Kidney epithelial cell (primary cell): ENCODE data around the gene C19orf33. TPM values are rescaled to one million over a fixed set of nuclear protein-coding genes. Genes with fewer than 3 reads are reported as not detected.

Experiments used
- DNase-seq: peaks from one replicate; pipeline ENCODE4 v3.0.0-alpha.2; 2010; ENCODE audit warnings: low read depth
- H3K27me3 ChIP-seq: 2 replicates; pipeline ENCODE4 v1.6.0; 2011; ENCODE audit warnings: low read length; ENCODE audit not compliant: control insufficient read depth, insufficient read depth
- H3K36me3 ChIP-seq: 2 replicates; pipeline ENCODE4 v1.5.1; 2011; ENCODE audit warnings: low read length; ENCODE audit not compliant: control insufficient read depth, insufficient read depth
- H3K4me3 ChIP-seq: 2 replicates; pipeline ENCODE4 v1.5.1; 2011; ENCODE audit warnings: low read depth, mild to moderate bottlenecking, control low read depth, low read length
- CTCF ChIP-seq: IDR thresholded peaks from 2 replicates; pipeline ENCODE4 v1.5.1; 2011; ENCODE audit warnings: mild to moderate bottlenecking, moderate library complexity, low read length, control low read depth, inconsistent platforms; ENCODE audit not compliant: insufficient read depth, poor library complexity, severe bottlenecking
- total RNA-seq: library from RNA; depleted of rRNA; stranded (reverse); fragments of >200 nt; gene quantifications from 2 replicates; pipeline ENCODE4 v1.2.3, GENCODE V29; 2015

C19orf33 gene
- total RNA-seq, 1 donor from 2014 or later, result 300 TPM

- TF ChIP-seq CTCF, result no peak
- Histone ChIP-seq H3K36me3 (no peaks in the 10 kb centered on the region), H3K27me3 (no peaks in the 10 kb centered on the region), H3K4me3 (no peak overlapping the region)
- no peak for DNase-seq
Measured at GRCh38 chr19:38268539-38268938, 35.5 kb upstream of the C19orf33 start.

GRCh38 chr19:38270587-38271167, 33.4 kb upstream of the C19orf33 start:
- no peak for DNase-seq
- Histone ChIP-seq H3K36me3 (no peaks in the 10 kb centered on the region), H3K27me3 (no peaks in the 10 kb centered on the region), H3K4me3 (no peak overlapping the region)
- no peak for TF ChIP-seq CTCF

- H3K27me3 ChIP-seq, result no peaks in the 10 kb centered on the region
- no peak for TF ChIP-seq CTCF
- H3K4me3 ChIP-seq, result no peak overlapping the region
- no peak for DNase-seq
- H3K36me3 ChIP-seq, result no peaks in the 10 kb centered on the region
Measured at GRCh38 chr19:38273499-38273898, 30.6 kb upstream of the C19orf33 start.

GRCh38 chr19:38274739-38275138, 29.3 kb upstream of the C19orf33 start:
- Histone ChIP-seq H3K36me3 (no peaks in the 10 kb centered on the region), H3K27me3 (no peaks in the 10 kb centered on the region), H3K4me3 (no peak overlapping the region)
- TF ChIP-seq CTCF, result no peak
- DNase-seq, result no peak

- DNase-seq, result no peak
- no peak for TF ChIP-seq CTCF
- Histone ChIP-seq H3K27me3 (no peaks in the 10 kb centered on the region), H3K36me3 (no peaks in the 10 kb centered on the region), H3K4me3 (no peak overlapping the region)
Measured at GRCh38 chr19:38276942-38277517, 27.0 kb upstream of the C19orf33 start.

GRCh38 chr19:38277549-38277948, 26.5 kb upstream of the C19orf33 start:
- H3K27me3 ChIP-seq, result no peaks in the 10 kb centered on the region
- no peak for TF ChIP-seq CTCF

More at GRCh38 chr19:38277549-38277948, 26.5 kb upstream of the C19orf33 start:
- no peak overlapping the region for H3K4me3 ChIP-seq
- DNase-seq, result no peak
- H3K36me3 ChIP-seq, result no peaks in the 10 kb centered on the region
